GM18502 (cell line): ENCODE results near the gene HMCES.
"Not testable (repeated sequence)": the region's sequence is repeated elsewhere in the genome, so short reads cannot be mapped to it uniquely, and the experiment has no call there.

Experiments
- ATAC-seq: cut with Tn5 transposase; IDR thresholded peaks from one replicate; pipeline ENCODE4 v1.9.1; 2021; ENCODE audit warnings: mild to moderate bottlenecking; ENCODE audit not compliant: unreplicated experiment, poor library complexity

HMCES gene

GRCh38 chr3:129343643-129344360 lies 65.1 kb downstream of the HMCES start:
- ATAC-seq: no peak

- no peak for ATAC-seq
Measured at GRCh38 chr3:129344540-129345220, 66.0 kb downstream of the HMCES start.

GRCh38 chr3:129345281-129345680 lies 66.6 kb downstream of the HMCES start:
- no peak for ATAC-seq

GRCh38 chr3:129345971-129346370 lies 67.3 kb downstream of the HMCES start:
- no peak for ATAC-seq

GRCh38 chr3:129346695-129347457 lies 68.2 kb downstream of the HMCES start:
- ATAC-seq: no peak

- no peak for ATAC-seq
Measured at GRCh38 chr3:129347458-129347845, 68.8 kb downstream of the HMCES start.

- ATAC-seq: no peak
Measured at GRCh38 chr3:129348734-129349133, 70.1 kb downstream of the HMCES start.

- not testable (repeated sequence) for ATAC-seq
Measured at GRCh38 chr3:129349169-129349568, 70.5 kb downstream of the HMCES start.

- ATAC-seq: no peak
Measured at GRCh38 chr3:129349791-129350190, 71.1 kb downstream of the HMCES start.

GRCh38 chr3:129352045-129352444 lies 73.4 kb downstream of the HMCES start:
- ATAC-seq: no peak

GRCh38 chr3:129352650-129353588 lies 74.2 kb downstream of the HMCES start:
- ATAC-seq: no peak

GRCh38 chr3:129353589-129353941 lies 74.9 kb downstream of the HMCES start:
- no peak for ATAC-seq
